Measurements from ENCODE around the gene VSX1. TPM values are rescaled to one million over a fixed set of nuclear protein-coding genes. Genes with fewer than 3 reads are reported as not detected.

VSX1 gene
- polyA plus RNA-seq, 1 donor (not counting 4 experiments of a cell fraction or from before 2014, with no cell fraction given) = not detected

DNA sequence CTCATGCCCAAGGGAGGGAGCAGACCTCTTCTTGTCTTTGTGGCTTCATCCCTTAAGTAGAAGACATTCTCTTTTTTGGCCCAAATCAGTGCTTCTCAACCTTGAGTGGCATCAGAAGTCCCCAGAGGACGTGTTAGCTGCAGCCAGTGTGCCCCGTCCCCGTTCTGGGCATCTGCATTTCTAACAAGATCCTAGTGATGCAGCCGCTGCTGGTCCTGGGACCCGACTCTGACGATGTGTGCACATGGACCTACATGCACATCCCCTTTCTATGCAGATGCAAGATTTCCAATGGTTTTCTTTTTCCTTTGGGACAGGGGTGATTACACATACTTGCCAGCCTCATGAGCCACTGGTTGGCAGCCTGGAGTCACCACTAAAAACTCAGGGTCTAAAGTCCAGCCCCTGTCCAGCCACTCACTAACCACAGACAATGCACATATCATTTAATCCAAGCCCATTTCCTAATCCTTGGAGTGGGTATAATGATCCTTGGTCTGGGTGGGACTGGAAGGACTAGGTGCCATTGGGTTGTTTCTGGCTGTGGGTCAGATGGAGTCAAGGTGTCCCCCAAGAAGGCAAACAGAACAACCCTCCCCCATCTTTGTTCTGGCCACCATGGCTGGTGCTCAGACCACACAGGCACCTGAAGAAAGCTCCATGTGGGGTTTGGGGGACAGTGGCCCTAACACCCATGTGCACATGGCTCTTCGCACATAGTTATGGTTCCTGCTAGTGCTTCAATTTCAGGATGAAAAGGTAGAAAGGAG lies 30.4 kb downstream of the VSX1 start:
- no peak overlapping the region for H2AFZ ChIP-seq (ENCODE audit: control insufficient read depth, low read length)
- H3K9me1 ChIP-seq (ENCODE audit: control insufficient read depth, extremely low read depth, insufficient read depth, low read length) = no peaks in the 10 kb centered on the region
- no peaks in the 10 kb centered on the region for H3K79me2 ChIP-seq (ENCODE audit: control insufficient read depth, insufficient read depth, low read length)
- DNase-seq (ENCODE audit: low read depth, low spot score) = no peak
- no peak overlapping the region for H3K9ac ChIP-seq (ENCODE audit: control insufficient read depth, extremely low read depth, insufficient read depth, low read length)
- no peak for TF ChIP-seq EZH2 (IDR thresholded peaks at IDR 0.05; ENCODE audit: low read length)
- no peak overlapping the region for H3K4me2 ChIP-seq (ENCODE audit: control insufficient read depth, extremely low read depth, insufficient read depth, low read depth, low read length)
- no peak for FAIRE-seq
- H3K36me3 ChIP-seq (ENCODE audit: control insufficient read depth in 2 of 2, extremely low read depth in 1 of 2, insufficient read depth in 2 of 2, low read length in 2 of 2) = no peaks in the 10 kb centered on the region
- H3K4me3 ChIP-seq (ENCODE audit: control insufficient read depth in 2 of 3, extremely low read depth in 1 of 3, insufficient read depth in 2 of 3, low read depth in 1 of 3, low read length in 3 of 3) = no peak overlapping the region
- H3K4me1 ChIP-seq (ENCODE audit: control insufficient read depth, extremely low read depth, insufficient read depth, low read length) = peaks cover 2% of the 10 kb centered on the region
- peaks cover 3% of the 10 kb centered on the region for H4K20me1 ChIP-seq (ENCODE audit: control insufficient read depth, extremely low read depth, insufficient read depth, low read length)
- H3K9me3 ChIP-seq (ENCODE audit: control insufficient read depth, low read depth, low read length) = no peaks in the 10 kb centered on the region
- H3K27ac ChIP-seq (ENCODE audit: control insufficient read depth, insufficient read depth, low read length) = no peak overlapping the region
- H3K27me3 ChIP-seq (ENCODE audit: control insufficient read depth, extremely low read depth, insufficient read depth, low read length) = peaks cover 26% of the 10 kb centered on the region
- dilution Hi-C loops (cut with MboI; ENCODE audit: extremely low pct_ligation_motif_present, low sequenced_read_pairs) = no loop called here

- H3K9me1 ChIP-seq (ENCODE audit: control insufficient read depth, extremely low read depth, insufficient read depth, low read length) = no peaks in the 10 kb centered on the region
- H3K79me2 ChIP-seq (ENCODE audit: control insufficient read depth, insufficient read depth, low read length) = no peaks in the 10 kb centered on the region
- H3K4me3 ChIP-seq (ENCODE audit: control insufficient read depth in 2 of 3, extremely low read depth in 1 of 3, insufficient read depth in 2 of 3, low read depth in 1 of 3, low read length in 3 of 3) = no peak overlapping the region
- H4K20me1 ChIP-seq (ENCODE audit: control insufficient read depth, extremely low read depth, insufficient read depth, low read length) = peaks cover 3% of the 10 kb centered on the region
- no peak overlapping the region for H3K27ac ChIP-seq (ENCODE audit: control insufficient read depth, insufficient read depth, low read length)
- no peak for TF ChIP-seq EZH2 (IDR thresholded peaks at IDR 0.05; ENCODE audit: low read length)
- TF ChIP-seq CTCF (optimal IDR thresholded peaks at IDR 0.05 in 1 of 3, IDR thresholded peaks at IDR 0.05 in 1 of 3, conservative IDR thresholded peaks at IDR 0.05 in 1 of 3; ENCODE audit: extremely low read depth in 1 of 3, insufficient read depth in 2 of 3, low read length in 3 of 3) = no peak
- no peaks in the 10 kb centered on the region for H3K36me3 ChIP-seq (ENCODE audit: control insufficient read depth in 2 of 2, extremely low read depth in 1 of 2, insufficient read depth in 2 of 2, low read length in 2 of 2)
- no peak for FAIRE-seq
- no peak overlapping the region for H3K9ac ChIP-seq (ENCODE audit: control insufficient read depth, extremely low read depth, insufficient read depth, low read length)
- H3K4me1 ChIP-seq (ENCODE audit: control insufficient read depth, extremely low read depth, insufficient read depth, low read length) = no peaks in the 10 kb centered on the region
- no peaks in the 10 kb centered on the region for H3K9me3 ChIP-seq (ENCODE audit: control insufficient read depth, low read depth, low read length)
- peaks cover 26% of the 10 kb centered on the region for H3K27me3 ChIP-seq (ENCODE audit: control insufficient read depth, extremely low read depth, insufficient read depth, low read length)
- no peak for DNase-seq (ENCODE audit: low read depth, low spot score)
- dilution Hi-C loops (cut with MboI; ENCODE audit: extremely low pct_ligation_motif_present, low sequenced_read_pairs) = no loop called here
- H2AFZ ChIP-seq (ENCODE audit: control insufficient read depth, low read length) = no peak overlapping the region
- no peak overlapping the region for H3K4me2 ChIP-seq (ENCODE audit: control insufficient read depth, extremely low read depth, insufficient read depth, low read depth, low read length)
Observed at GRCh38 chr20:25050501-25051350, 31.2 kb downstream of the VSX1 start.
